ENCODE measurements around the gene NUP133.

DNA sequence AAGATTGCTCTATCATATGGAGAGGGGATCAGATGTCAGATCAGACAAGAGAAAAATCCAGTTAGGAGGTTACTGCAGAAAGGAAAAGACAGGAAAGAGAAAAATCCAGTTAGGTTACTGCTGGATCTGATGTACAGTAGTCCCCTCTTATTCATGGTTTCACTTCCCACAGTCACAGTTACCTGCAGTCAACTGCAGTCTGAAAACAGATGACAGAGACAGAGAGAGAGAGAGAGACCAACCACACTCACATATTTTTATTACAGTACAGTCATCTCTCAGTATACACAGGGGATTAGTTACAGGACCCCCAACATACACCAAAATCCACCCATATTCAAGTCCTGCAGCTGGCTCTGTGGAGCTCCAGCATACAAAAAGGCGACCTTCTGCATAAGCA, 29.3 kb downstream of the NUP133 start:
- TF ChIP-seq, protein P1, sequence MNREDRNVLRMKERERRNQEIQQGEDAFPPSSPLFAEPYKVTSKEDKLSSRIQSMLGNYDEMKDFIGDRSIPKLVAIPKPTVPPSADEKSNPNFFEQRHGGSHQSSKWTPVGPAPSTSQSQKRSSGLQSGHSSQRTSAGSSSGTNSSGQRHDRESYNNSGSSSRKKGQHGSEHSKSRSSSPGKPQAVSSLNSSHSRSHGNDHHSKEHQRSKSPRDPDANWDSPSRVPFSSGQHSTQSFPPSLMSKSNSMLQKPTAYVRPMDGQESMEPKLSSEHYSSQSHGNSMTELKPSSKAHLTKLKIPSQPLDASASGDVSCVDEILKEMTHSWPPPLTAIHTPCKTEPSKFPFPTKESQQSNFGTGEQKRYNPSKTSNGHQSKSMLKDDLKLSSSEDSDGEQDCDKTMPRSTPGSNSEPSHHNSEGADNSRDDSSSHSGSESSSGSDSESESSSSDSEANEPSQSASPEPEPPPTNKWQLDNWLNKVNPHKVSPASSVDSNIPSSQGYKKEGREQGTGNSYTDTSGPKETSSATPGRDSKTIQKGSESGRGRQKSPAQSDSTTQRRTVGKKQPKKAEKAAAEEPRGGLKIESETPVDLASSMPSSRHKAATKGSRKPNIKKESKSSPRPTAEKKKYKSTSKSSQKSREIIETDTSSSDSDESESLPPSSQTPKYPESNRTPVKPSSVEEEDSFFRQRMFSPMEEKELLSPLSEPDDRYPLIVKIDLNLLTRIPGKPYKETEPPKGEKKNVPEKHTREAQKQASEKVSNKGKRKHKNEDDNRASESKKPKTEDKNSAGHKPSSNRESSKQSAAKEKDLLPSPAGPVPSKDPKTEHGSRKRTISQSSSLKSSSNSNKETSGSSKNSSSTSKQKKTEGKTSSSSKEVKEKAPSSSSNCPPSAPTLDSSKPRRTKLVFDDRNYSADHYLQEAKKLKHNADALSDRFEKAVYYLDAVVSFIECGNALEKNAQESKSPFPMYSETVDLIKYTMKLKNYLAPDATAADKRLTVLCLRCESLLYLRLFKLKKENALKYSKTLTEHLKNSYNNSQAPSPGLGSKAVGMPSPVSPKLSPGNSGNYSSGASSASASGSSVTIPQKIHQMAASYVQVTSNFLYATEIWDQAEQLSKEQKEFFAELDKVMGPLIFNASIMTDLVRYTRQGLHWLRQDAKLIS (CRISPR knock-in tag; IDR thresholded peaks at IDR 0.05; ENCODE audit: borderline replicate concordance) = no peak
- no peak for TF ChIP-seq NR1H2 (CRISPR knock-in tag; IDR thresholded peaks at IDR 0.05)
- TF ChIP-seq, protein P2, sequence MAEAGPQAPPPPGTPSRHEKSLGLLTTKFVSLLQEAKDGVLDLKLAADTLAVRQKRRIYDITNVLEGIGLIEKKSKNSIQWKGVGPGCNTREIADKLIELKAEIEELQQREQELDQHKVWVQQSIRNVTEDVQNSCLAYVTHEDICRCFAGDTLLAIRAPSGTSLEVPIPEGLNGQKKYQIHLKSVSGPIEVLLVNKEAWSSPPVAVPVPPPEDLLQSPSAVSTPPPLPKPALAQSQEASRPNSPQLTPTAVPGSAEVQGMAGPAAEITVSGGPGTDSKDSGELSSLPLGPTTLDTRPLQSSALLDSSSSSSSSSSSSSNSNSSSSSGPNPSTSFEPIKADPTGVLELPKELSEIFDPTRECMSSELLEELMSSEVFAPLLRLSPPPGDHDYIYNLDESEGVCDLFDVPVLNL (CRISPR knock-in tag; IDR thresholded peaks at IDR 0.05; ENCODE audit: borderline replicate concordance, low read depth) = no peak
- TF ChIP-seq, protein P3, sequence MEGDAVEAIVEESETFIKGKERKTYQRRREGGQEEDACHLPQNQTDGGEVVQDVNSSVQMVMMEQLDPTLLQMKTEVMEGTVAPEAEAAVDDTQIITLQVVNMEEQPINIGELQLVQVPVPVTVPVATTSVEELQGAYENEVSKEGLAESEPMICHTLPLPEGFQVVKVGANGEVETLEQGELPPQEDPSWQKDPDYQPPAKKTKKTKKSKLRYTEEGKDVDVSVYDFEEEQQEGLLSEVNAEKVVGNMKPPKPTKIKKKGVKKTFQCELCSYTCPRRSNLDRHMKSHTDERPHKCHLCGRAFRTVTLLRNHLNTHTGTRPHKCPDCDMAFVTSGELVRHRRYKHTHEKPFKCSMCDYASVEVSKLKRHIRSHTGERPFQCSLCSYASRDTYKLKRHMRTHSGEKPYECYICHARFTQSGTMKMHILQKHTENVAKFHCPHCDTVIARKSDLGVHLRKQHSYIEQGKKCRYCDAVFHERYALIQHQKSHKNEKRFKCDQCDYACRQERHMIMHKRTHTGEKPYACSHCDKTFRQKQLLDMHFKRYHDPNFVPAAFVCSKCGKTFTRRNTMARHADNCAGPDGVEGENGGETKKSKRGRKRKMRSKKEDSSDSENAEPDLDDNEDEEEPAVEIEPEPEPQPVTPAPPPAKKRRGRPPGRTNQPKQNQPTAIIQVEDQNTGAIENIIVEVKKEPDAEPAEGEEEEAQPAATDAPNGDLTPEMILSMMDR (IDR thresholded peaks at IDR 0.05) = no peak
- TF ChIP-seq, protein P4, sequence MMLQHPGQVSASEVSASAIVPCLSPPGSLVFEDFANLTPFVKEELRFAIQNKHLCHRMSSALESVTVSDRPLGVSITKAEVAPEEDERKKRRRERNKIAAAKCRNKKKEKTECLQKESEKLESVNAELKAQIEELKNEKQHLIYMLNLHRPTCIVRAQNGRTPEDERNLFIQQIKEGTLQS (CRISPR knock-in tag; conservative IDR thresholded peaks at IDR 0.05) = no peak
